GM18870 (cell line): ENCODE results near the gene BAHCC1.

Experiments used
- ATAC-seq: cut with Tn5 transposase; IDR thresholded peaks from one replicate; pipeline ENCODE4 v1.9.1; 2021; ENCODE audit warnings: moderate library complexity; ENCODE audit not compliant: unreplicated experiment

Gene BAHCC1

DNA sequence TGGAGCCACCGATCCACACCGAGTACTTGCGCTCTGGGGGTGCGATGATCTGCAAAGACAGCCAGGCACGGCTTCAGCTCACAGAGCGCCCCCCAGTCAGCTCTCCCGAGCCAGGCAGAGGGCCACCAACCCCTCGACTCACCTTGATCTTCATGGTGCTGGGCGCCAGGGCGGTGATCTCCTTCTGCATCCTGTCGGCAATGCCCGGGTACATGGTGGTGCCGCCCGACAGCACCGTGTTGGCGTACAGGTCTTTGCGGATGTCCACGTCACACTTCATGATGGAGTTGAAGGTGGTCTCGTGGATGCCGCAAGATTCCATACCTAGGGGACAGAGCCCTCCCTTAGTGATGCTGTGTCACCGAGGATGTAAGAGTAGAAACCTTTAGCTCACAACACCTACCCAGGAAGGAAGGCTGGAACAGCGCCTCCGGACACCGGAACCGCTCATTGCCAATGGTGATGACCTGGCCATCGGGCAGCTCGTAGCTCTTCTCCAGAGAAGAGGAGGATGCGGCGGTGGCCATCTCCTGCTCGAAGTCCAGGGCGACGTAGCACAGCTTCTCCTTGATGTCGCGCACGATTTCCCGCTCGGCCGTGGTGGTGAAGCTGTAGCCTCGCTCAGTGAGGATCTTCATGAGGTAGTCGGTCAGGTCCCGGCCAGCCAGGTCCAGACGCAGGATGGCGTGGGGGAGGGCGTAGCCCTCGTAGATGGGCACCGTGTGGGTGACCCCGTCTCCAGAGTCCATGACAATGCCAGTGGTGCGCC, 115.7 kb downstream of the BAHCC1 start:
- no peak for ATAC-seq

DNA sequence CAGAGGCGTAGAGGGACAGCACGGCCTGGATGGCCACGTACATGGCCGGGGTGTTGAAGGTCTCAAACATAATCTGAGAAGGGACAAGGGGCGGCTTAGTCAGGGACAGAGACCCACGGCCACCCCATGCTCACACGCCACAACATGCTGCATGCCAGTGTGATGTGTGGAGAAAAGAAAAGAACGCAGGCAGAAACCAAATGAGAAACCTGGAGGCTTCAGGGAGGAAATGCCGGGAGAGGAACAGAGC, 116.2 kb downstream of the BAHCC1 start:
- ATAC-seq, result no peak

DNA sequence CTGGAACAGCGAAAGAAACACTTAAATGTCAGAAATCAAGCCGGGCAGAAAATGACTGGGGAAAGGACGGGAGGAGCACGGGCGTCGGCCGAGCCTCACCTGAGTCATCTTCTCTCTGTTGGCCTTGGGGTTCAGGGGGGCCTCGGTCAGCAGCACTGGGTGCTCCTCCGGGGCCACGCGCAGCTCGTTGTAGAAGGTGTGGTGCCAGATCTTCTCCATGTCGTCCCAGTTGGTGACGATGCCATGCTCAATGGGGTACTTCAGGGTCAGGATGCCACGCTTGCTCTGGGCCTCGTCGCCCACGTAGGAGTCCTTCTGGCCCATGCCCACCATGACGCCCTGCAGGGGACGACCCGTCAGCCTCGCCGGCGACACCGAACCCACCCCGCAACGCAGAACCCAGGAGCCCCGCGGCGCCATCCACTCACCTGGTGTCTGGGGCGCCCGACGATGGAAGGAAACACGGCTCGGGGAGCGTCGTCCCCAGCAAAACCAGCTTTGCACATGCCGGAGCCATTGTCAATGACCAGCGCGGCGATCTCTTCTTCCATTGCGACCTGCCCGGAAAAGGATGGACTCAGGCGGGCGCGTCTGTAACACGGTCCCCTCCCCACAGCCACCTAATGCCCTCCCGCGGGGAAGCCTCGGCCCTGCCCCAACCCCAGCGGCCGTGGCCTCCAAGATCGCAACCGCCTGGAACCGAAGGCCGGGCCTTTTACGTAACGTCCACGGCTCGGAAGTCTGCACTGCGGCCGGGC, 116.7 kb downstream of the BAHCC1 start:
- ATAC-seq, result no peak

DNA sequence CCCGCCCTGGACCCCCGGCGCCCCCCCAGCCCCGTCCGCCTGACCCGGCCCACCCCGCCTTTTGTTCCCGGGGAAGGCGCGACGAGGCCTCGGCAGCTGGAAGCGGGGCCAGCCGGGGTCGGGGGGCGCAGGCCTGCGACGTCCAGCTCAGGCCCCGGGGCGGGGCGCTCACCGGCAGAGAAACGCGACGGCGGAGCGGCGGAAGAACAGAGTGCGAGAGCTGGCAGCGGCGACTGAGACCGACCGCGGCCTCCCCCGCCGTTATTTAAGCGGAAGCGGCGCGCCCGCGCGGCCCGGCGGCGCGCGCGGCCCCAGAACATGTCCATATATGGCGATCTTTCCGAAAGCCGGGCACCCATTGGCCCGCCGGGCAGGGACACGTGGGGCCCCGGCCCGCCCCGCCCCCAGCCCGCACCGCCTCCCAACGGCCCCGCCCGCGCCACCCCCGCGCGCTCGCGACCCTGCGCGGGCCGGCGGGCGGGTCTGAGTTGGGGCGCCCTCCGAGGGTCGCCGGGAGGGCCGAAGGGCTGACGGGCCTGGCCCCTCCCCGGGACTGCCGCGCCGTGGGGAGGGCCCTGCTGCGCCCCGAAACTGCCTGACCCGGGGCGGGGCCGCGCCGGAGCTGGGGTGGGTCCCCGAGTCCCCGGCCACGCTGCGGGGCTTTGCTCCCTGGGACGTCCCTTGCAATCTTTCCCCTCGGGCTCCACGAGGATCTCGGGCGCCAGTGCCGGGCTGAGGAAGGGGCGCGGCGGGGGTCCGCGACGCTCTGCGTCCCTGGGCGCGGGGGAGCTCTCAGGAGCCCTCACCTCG, 117.5 kb downstream of the BAHCC1 start, which contains the start of gene ACTG1:
ACTG1 (minus strand) TSS at position 238 of the 810 bp plus-strand sequence. CDS start 445 bp downstream, outside the sequence.
- no peak for ATAC-seq

DNA sequence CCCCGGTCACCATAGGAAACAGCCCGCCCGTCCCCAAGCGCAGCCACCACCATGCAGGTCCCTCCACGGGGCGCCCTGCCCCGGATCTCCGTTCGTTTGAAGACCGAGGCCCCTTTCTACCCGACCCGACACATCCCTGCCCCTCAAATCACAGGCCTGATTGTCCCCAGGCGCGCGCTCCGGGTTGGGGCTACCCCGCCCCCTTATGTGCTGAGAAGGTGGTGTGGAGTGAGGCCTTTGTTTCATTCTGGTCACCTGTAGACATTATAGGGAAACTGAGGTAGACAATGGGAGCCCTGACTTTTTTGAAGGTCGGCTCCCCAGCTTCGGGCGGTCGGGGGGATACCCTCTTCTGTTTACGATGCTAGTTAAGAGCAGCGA, 118.1 kb downstream of the BAHCC1 start:
- ATAC-seq, result no peak

DNA sequence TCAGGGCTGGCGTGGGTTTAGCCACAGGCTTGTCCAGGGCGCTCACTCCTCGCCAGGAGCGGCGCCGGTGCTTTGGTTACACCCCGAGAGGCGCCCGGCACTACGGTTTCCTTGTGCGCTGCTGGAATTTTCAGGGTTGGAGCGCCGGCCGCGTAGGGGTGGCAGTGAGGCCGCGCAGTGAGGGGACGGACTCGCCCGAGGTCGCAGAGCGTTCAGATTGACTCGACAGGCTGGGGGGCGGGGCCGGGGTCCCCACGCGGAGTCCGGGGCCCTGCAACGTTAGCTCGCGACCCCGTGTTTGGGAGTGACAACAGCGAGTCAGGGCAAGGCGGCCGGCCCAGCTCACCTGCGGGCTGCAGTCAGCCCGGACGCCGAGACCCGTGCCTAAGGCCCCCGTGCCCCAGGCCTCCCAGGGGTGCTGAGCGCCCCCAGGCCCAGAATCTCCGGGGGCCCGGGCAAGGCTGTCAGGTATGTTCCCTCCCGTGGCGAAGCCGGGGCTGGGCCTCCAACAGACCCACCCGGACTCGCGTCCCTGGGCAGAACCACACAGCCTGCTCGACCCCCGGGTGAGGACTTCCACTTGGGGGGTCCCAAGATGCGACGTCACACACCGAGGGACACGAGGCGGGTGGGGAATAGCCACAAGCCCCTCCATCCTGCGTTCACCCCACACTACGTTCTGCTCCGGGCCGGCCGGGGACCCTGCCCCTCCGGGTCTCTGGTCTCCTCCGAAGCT, 118.7 kb downstream of the BAHCC1 start:
- ATAC-seq, result no peak

DNA sequence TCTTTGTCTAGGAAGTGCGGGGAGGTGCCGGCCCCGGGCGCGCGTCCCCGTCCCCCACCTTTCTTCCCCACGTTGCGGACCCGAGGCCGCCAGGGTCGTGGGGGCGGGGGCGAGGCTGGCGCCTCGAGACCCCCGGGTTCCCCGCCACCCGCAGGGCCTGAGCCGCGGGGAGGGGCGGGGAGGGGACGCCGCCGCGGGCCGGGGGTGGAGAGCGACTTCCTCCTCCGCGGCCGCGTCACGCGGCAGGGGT, 119.2 kb downstream of the BAHCC1 start:
- ATAC-seq, result no peak

DNA sequence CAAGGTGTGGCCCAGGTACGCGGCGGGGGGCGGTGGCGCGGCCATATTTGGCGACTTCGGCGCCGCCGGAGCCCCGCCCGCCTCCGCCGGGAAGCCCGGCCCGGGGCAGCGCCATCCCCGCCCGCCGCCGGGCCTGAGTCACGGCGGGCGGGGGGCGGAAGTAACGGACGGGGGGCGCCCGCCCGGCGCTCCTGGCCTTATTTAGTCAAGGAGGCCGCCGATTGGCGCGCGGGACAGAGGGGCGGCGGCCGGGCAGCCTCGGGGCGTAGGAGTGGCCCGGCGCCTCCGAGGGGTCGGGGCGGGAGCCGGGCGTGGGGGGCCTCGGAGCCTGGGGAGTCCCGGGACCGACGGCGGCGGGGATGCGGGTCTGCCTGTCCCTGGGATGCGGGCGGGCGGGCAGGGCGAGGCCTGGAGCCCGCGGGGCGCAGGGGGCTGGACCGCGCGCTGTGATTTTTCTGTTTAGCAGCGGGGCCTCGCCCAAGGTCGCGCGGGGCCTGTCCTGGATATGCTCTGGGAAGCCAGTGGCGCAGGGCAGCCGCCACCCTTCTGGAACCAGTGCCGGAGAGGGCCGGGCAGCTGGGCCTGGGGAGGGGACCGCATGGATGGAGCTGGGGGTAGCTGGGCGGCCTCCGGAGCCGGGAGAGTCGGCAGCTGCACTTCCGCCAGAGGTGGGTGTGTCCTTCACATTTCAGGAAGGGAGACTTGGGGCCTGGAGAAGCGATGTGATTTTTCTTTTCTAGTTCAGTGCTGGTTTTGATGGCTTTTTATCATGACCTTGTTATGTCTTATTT, 119.7 kb downstream of the BAHCC1 start:
- no peak for ATAC-seq

DNA sequence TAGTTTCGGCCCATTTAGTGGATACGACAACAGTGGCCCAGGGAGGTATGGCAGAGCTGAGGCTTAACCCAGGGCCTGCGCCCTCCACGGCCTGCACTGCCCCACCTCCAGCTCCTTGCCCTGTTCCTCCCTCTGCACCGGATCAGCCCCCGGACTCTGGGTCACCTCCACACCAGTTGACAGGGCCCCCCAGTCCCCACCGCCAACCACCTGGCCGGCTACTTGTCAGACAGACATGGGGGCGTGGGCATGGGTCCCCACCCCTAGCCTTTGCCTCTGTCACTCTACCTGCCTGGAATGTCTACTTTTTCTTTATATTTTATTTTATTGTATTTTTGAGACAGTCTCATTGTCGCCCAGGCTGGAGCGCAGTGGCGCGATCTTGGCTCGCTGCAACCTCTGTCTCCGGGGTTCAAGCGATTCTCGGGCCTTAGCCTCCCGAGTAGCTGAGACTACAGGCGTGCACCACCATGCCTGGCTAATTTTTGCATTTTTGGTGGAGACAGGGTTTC, 120.3 kb downstream of the BAHCC1 start:
- no peak for ATAC-seq
